Skeletal muscle satellite cell (primary cell): ENCODE data around the gene NTHL1.

Experiments used
- H3K27me3 ChIP-seq: 2 replicates; pipeline ENCODE4 v1.7.0; 2013; ENCODE audit warnings: low read length; ENCODE audit not compliant: control insufficient read depth, insufficient read depth
- H3K36me3 ChIP-seq: 2 replicates; pipeline ENCODE4 v1.7.0; 2013; ENCODE audit warnings: mild to moderate bottlenecking, control low read depth, low read length; ENCODE audit not compliant: insufficient read depth
- H3K4me1 ChIP-seq: 2 replicates; pipeline ENCODE4 v1.7.0; 2013; ENCODE audit warnings: low read length; ENCODE audit not compliant: control insufficient read depth, insufficient read depth
- H3K4me2 ChIP-seq: 2 replicates; pipeline ENCODE4 v1.7.0; 2013; ENCODE audit warnings: mild to moderate bottlenecking, low read length
- H3K4me3 ChIP-seq: 2 replicates; pipeline ENCODE4 v1.7.0; 2013; ENCODE audit warnings: low read length
- H3K9ac ChIP-seq: 2 replicates; pipeline ENCODE4 v1.7.0; 2013; ENCODE audit warnings: mild to moderate bottlenecking, low read depth, low read length, moderate library complexity
- H3K9me3 ChIP-seq: replicated peaks from 2 replicates; pipeline ENCODE4 v1.7.0; 2013; ENCODE audit warnings: mild to moderate bottlenecking, control low read depth, low read length

Gene NTHL1

GRCh38 chr16:2008009-2008526, 39.6 kb downstream of the NTHL1 start:
- peak overlapping the region; percentile 93 for H3K4me2 ChIP-seq
- peak overlapping the region; percentile 95 for H3K9ac ChIP-seq
- H3K27me3 ChIP-seq, result no peaks in the 10 kb centered on the region
- peak overlapping the region; percentile 74 for H3K4me3 ChIP-seq
- peaks cover 58% of the 10 kb centered on the region for H3K4me1 ChIP-seq
- peaks cover 6% of the 10 kb centered on the region for H3K36me3 ChIP-seq
- no peaks in the 10 kb centered on the region for H3K9me3 ChIP-seq

GRCh38 chr16:2007081-2007836, 40.4 kb downstream of the NTHL1 start:
- Histone ChIP-seq H3K9me3 (no peaks in the 10 kb centered on the region), H3K36me3 (peaks cover 14% of the 10 kb centered on the region), H3K4me3 (peak overlapping the region; percentile 74), H3K27me3 (no peaks in the 10 kb centered on the region), H3K4me2 (peak overlapping the region; percentile 93), H3K9ac (peak overlapping the region; percentile 95), H3K4me1 (peaks cover 58% of the 10 kb centered on the region)

- Histone ChIP-seq H3K9ac (peak overlapping the region; percentile 4), H3K36me3 (peaks cover 24% of the 10 kb centered on the region), H3K27me3 (no peaks in the 10 kb centered on the region), H3K4me3 (no peak overlapping the region), H3K9me3 (no peaks in the 10 kb centered on the region), H3K4me2 (peak overlapping the region; percentile 93), H3K4me1 (peaks cover 58% of the 10 kb centered on the region)
Measured at GRCh38 chr16:2006317-2006716, 41.3 kb downstream of the NTHL1 start.

- H3K36me3 ChIP-seq, result peaks cover 30% of the 10 kb centered on the region
- H3K9ac ChIP-seq, result peak overlapping the region; percentile 39
- H3K4me2 ChIP-seq, result peak overlapping the region; percentile 66
- H3K27me3 ChIP-seq, result no peaks in the 10 kb centered on the region
- no peak overlapping the region for H3K4me3 ChIP-seq
- H3K9me3 ChIP-seq, result no peaks in the 10 kb centered on the region
- peaks cover 56% of the 10 kb centered on the region for H3K4me1 ChIP-seq
Measured at GRCh38 chr16:2005646-2006045, 42.0 kb downstream of the NTHL1 start.

GRCh38 chr16:2004795-2005517, 42.7 kb downstream of the NTHL1 start:
- Histone ChIP-seq H3K9me3 (no peaks in the 10 kb centered on the region), H3K9ac (peak overlapping the region; percentile 39), H3K27me3 (no peaks in the 10 kb centered on the region), H3K4me1 (peaks cover 49% of the 10 kb centered on the region), H3K36me3 (peaks cover 35% of the 10 kb centered on the region), H3K4me2 (peak overlapping the region; percentile 66), H3K4me3 (peak overlapping the region; percentile 38)

- peaks cover 48% of the 10 kb centered on the region for H3K4me1 ChIP-seq
- peak overlapping the region; percentile 39 for H3K9ac ChIP-seq
- H3K4me2 ChIP-seq, result peak overlapping the region; percentile 66
- H3K36me3 ChIP-seq, result peaks cover 44% of the 10 kb centered on the region
- H3K4me3 ChIP-seq, result peak overlapping the region; percentile 38
- no peaks in the 10 kb centered on the region for H3K9me3 ChIP-seq
- H3K27me3 ChIP-seq, result no peaks in the 10 kb centered on the region
Measured at GRCh38 chr16:2003827-2004641, 43.6 kb downstream of the NTHL1 start.

GRCh38 chr16:2003231-2003826, 44.3 kb downstream of the NTHL1 start:
- Histone ChIP-seq H3K4me1 (peaks cover 45% of the 10 kb centered on the region), H3K9me3 (no peaks in the 10 kb centered on the region), H3K27me3 (no peaks in the 10 kb centered on the region), H3K4me3 (no peak overlapping the region), H3K36me3 (peaks cover 47% of the 10 kb centered on the region), H3K4me2 (no peak overlapping the region), H3K9ac (no peak overlapping the region)

- no peak overlapping the region for H3K4me2 ChIP-seq
- H3K9ac ChIP-seq, result no peak overlapping the region
- H3K36me3 ChIP-seq, result peaks cover 53% of the 10 kb centered on the region
- no peaks in the 10 kb centered on the region for H3K9me3 ChIP-seq
- no peak overlapping the region for H3K4me3 ChIP-seq
- no peaks in the 10 kb centered on the region for H3K27me3 ChIP-seq
- peaks cover 45% of the 10 kb centered on the region for H3K4me1 ChIP-seq
Measured at GRCh38 chr16:2002406-2003230, 45.0 kb downstream of the NTHL1 start.

- no peak overlapping the region for H3K9ac ChIP-seq
- H3K4me2 ChIP-seq, result no peak overlapping the region
- H3K36me3 ChIP-seq, result peaks cover 61% of the 10 kb centered on the region
- H3K4me1 ChIP-seq, result peaks cover 45% of the 10 kb centered on the region
- H3K9me3 ChIP-seq, result no peaks in the 10 kb centered on the region
- H3K27me3 ChIP-seq, result no peaks in the 10 kb centered on the region
- no peak overlapping the region for H3K4me3 ChIP-seq
Measured at GRCh38 chr16:2001456-2002355, 45.9 kb downstream of the NTHL1 start.

GRCh38 chr16:2001035-2001434, 46.6 kb downstream of the NTHL1 start:
- H3K9me3 ChIP-seq, result no peaks in the 10 kb centered on the region
- H3K4me1 ChIP-seq, result peaks cover 38% of the 10 kb centered on the region
- H3K36me3 ChIP-seq, result peaks cover 64% of the 10 kb centered on the region
- no peak overlapping the region for H3K4me2 ChIP-seq
- H3K9ac ChIP-seq, result no peak overlapping the region
- no peak overlapping the region for H3K4me3 ChIP-seq
- H3K27me3 ChIP-seq, result no peaks in the 10 kb centered on the region
